Stimulated activated CD8-positive, alpha-beta memory T cell treated with anti-CD3 and anti-CD28 coated beads, Interleukin-12 subunit alpha, Interleukin-12 subunit beta, amount 100 ng/mL, for 4 hours (primary cell): ENCODE results near the gene PKP1.

Source experiments
- DNase-seq: peaks from one replicate; pipeline ENCODE4 v3.0.0-alpha.2; 2020; ENCODE audit warnings: low read depth

Gene PKP1

GRCh38 chr1:201260236-201260590, 23.1 kb upstream of the PKP1 start:
- DNase-seq: no peak

GRCh38 chr1:201260648-201261311, 22.5 kb upstream of the PKP1 start:
- DNase-seq: no peak

GRCh38 chr1:201261771-201262547, 21.3 kb upstream of the PKP1 start:
- DNase-seq: no peak

GRCh38 chr1:201262963-201263608, 20.2 kb upstream of the PKP1 start:
- no peak for DNase-seq

DNA sequence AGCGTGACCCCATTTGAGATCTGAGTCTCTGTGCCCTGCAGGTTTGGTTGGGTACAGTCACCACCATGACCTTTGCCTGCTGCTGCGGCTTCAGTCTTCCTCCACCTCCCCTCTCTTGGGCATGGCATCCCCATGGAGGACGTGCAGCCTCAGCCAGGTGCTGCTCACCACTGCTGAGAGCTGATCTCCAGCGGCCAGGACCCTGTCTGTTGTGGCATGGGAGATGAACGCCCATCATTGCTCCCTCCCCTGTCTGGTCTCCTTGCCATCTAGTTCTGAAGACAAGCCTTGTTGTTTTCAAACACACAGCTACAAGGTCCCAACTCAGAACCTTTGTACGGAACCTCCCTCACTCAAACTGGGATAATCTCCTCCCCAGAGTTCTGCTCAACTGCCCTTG, 19.2 kb upstream of the PKP1 start:
- DNase-seq: no peak

- no peak for DNase-seq
Observed at GRCh38 chr1:201264554-201264953, 18.8 kb upstream of the PKP1 start.

GRCh38 chr1:201265756-201266155, 17.6 kb upstream of the PKP1 start:
- no peak for DNase-seq

DNA sequence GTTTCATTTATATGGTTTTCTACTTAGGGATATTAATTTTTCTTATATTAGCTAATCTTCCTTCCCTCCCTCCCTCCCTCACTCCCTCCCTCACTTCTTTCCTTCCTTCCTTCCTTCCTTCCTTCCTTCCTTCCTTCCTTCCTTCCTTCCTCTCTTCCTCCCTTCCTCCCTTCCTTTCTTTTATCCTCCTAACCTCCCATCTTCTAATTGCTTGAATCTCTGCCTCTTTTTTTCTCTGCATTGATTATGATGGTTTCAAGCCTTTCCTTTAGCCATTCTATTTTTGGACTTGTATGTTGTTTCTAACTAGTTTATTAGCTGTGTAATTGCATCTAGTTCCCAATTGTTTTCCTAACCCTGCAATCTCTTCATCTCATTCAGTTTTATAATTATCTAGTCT, 17.0 kb upstream of the PKP1 start:
- no peak for DNase-seq

DNA sequence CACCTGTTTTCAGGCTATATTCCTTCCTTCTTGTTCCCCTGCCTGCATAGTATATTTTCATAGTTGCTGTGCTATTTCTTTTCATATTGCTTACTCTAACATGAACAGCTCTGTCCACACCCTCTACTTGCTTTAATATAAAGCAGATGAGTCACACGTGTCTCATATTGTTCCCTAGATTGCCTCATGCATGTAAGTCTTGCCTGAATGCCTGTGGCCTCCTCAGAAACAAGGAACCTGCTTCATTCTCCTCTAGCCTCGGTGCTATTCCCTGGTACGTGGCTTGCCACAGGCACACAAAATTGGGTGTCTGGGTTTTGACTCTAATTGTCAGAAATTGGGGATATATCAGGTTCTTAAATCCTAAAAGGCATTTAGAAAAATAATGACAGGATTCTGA, 16.5 kb upstream of the PKP1 start:
- DNase-seq: no peak

DNA sequence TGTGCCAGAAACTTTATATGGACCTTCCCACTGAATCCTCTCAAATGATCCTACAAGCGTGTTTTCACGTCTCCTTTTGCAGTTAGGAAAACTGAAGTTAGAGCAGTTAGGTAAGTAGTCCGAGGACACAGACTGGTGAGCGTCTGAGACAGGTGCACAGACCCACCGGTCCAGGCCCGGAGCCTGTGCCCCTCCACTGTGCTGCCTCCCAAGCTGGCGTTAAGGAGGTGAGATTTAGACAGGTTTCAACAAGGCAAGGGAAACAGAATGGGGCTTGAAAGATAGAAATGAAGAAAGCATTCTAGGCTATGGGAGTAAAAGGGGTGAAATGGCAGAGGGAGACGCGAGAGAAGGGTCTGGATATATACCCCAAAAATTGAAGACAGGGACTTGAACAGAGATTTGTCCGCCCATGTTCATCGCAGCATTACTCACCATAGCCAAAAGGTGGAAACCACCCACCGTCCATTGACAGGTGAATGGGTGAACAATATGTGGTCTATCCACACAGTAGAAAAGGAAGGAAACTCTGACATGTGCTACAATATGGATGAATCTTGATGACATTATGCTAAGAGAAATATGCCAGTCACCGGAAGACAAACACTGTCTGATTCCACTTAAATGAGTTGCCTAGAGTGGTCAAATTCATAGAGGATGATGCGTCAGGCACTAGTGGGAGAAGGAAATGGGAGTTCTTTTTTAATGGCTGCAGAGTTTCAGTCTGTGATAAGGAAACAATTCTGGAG, 15.7 kb upstream of the PKP1 start:
- no peak for DNase-seq

- DNase-seq: no peak
Observed at GRCh38 chr1:201268604-201269151, 14.6 kb upstream of the PKP1 start.

DNA sequence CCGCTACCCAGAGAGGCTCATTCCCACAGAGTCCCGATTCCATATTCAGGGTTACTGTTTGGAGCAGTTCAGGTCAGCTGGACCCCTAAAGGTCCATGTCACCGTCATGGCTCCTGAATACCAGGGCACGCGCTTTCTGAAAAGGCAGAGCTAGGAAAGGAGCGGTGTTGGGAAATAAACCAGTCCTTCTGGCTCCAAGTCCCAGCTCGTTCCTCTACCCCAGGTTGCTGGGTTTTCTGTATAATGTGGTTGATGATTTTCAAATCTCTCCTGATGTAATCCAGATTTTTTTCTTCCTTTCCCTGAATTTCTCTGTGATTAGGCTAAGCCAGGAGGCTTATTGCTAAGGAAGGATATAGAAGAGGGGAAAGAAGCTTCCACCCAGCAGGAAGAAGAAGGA, 14.0 kb upstream of the PKP1 start:
- DNase-seq: no peak

- DNase-seq: no peak
Observed at GRCh38 chr1:201269900-201270410, 13.4 kb upstream of the PKP1 start.

DNA sequence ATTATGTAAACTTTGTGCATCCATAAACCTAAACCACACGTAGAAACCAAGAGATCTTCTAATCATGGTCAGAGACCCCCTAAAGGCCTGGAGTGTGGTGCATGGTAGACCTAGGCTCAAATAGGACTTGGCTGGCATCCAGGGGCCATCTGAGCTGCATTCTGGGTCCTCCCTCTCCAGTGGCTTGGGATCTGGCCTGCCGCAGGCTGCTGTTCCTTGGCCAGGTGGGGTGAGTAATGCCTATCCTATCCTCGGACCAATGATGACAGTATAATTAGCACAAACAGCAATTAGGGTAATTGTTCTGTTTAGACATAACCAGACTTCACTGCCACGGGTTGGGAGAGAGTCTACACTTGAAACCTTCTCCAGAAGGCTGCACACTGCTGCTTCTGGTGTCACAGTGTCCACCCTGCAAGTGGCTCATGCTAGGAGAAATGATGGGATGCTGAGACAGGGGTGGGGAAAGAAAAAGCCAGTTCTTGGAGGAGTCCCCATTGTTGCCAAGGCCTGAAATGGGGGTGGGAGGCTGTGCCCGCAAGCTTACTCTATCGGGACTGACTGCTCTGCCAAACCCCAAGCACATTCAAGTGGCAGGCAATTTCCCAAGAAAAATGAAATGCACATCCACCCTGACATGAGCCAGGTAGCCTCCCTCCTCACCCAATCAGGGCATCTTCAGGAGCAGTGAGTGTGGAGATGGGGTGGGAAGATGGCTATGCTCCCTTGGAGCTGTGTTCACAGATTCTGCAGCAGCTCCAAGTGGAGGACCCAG, 12.5 kb upstream of the PKP1 start:
- no peak for DNase-seq

DNA sequence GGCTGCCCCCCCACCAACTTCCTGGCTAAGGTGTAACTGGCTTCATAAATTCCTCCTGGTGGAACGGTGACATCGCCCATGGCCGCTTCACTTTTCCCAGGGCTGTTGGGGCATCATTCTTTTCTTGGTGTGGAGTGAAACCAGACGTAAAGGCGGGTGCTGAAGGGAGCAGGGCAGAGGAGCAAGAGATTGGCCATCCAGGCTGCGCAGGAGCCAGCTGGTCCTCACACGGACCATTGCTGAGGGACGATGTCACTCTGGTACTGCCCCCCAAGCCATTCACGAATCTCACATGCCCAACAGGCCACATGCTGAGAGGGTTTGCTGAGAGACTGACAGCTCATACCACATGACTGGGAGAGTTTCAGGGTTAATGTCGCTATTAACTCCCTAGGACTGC, 10.5 kb upstream of the PKP1 start:
- no peak for DNase-seq

DNA sequence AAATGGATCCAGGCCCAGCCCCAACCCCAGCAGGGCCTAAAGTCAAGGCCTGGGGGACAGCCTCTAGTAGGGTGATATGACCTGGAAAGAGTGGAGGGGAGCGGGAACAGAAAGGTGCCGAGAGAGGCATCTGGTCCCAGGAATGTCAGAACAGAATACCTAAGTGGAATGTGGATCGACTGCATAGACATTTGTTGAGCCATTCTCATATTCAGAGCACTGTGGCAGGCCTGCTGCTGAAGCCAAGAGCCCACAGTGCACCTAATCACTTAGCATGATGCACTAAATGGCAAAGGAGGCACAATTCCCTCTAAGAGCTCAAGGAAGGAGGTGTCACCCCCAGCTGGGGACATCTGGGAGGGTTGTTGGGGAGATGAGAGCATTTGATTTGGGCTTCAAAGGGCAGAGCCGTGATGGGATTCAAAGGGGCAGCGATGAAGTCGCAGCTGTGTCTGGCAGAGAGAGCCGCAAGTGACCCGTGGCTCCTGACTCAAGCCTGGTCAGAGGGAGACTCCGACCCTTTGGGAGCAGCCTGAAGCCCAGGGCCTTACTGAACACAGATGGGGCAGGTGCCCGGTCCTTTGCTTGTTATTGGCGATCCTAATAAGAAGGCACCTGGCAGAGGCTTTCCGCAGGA, 8.6 kb upstream of the PKP1 start:
- DNase-seq: no peak

DNA sequence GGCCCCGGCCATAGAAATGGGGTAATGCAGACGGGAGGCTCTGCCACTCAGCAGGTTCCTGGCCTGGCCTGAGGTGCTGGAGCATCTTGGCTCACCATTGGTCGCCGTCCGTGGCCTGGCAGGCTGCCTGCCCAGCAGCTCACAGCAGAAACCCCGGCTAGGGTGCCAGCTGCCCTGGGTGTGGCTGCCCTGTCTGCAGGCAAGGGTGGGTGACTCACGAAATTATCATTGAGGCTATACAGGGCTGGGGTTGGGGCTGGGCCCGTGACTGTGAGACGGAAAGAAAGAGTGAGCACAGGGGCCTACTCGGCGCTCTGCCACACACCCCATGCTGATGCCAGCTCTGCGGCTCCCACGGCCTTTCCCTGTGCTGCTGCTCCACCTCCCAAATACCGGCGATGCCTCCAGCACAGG, 8.0 kb upstream of the PKP1 start:
- DNase-seq: no peak

- DNase-seq: no peak
Observed at GRCh38 chr1:201276891-201277290, 6.4 kb upstream of the PKP1 start.

GRCh38 chr1:201277441-201277840, 5.9 kb upstream of the PKP1 start:
- DNase-seq: no peak

GRCh38 chr1:201279313-201279712, 4.0 kb upstream of the PKP1 start:
- no peak for DNase-seq

DNA sequence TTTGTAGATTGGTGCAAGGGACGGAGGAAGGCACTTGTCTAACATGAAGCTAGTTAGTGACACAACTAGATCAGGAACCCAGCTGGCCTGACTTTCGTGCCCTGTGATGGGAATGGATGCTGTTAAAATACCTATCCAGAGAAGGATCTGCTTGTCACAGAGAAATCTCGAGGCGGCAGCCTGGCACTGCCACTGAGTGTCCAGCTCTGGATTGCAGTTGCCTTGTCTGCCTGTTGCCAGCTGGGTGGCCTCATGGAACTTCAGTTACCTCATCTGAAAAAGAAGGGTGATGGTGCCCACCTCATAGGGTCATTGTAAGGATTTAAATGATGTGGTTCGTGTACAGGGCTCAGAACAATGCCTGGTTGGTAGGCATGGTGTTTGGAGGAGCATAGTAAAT, 2.4 kb upstream of the PKP1 start:
- no peak for DNase-seq
